ENCODE results near the gene DDI1. TPM values are rescaled to one million over a fixed set of nuclear protein-coding genes. Genes with fewer than 3 reads are reported as not detected.
"Not testable (repeated sequence)": the region's sequence is repeated elsewhere in the genome, so short reads cannot be mapped to it uniquely, and the experiment has no call there.

The DDI1 gene
- total RNA-seq, 2 donors from 2014 or later = not detected

DNA sequence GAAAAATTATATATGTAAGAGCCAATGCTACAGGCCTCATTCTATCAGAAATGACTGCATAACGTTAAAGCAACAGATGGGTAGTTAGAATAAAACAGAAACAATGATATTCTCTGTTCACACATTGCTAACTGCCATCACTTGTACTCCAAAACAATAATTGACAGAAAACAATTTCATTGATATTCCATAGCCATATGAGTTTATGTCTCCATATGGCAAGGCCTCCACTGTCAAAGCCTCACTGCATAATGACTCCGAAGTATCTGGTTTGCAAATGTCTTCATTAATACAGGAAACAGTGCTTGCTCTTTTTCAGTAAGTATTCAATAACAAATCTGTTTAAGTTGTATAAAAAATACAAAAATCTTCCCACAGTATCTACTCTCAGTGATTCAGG is 9.9 kb downstream of the DDI1 start:
- no peaks in the 10 kb centered on the region for H3K9me3 ChIP-seq
- 96% methylated on average over 2 of the region's 2 CpGs for WGBS, 2 donors
- H3K4me3 ChIP-seq = no peak overlapping the region
- no peaks in the 10 kb centered on the region for H3K36me3 ChIP-seq (replicated peaks in 1 of 2; ENCODE audit: insufficient read depth in 1 of 2, low read depth in 2 of 2)
- ATAC-seq (no peak), DNase-seq (no peak)
- intact Hi-C loops (cut with DNase I) = no loop called here
- H3K4me1 ChIP-seq = peaks cover 9% of the 10 kb centered on the region
- no peak for TF ChIP-seq POLR2A (IDR thresholded peaks at IDR 0.05)
- TF ChIP-seq, protein P1, sequence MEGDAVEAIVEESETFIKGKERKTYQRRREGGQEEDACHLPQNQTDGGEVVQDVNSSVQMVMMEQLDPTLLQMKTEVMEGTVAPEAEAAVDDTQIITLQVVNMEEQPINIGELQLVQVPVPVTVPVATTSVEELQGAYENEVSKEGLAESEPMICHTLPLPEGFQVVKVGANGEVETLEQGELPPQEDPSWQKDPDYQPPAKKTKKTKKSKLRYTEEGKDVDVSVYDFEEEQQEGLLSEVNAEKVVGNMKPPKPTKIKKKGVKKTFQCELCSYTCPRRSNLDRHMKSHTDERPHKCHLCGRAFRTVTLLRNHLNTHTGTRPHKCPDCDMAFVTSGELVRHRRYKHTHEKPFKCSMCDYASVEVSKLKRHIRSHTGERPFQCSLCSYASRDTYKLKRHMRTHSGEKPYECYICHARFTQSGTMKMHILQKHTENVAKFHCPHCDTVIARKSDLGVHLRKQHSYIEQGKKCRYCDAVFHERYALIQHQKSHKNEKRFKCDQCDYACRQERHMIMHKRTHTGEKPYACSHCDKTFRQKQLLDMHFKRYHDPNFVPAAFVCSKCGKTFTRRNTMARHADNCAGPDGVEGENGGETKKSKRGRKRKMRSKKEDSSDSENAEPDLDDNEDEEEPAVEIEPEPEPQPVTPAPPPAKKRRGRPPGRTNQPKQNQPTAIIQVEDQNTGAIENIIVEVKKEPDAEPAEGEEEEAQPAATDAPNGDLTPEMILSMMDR (IDR thresholded peaks at IDR 0.05) = no peak
- H3K27ac ChIP-seq = no peak overlapping the region
- H3K27me3 ChIP-seq = no peaks in the 10 kb centered on the region

DNA sequence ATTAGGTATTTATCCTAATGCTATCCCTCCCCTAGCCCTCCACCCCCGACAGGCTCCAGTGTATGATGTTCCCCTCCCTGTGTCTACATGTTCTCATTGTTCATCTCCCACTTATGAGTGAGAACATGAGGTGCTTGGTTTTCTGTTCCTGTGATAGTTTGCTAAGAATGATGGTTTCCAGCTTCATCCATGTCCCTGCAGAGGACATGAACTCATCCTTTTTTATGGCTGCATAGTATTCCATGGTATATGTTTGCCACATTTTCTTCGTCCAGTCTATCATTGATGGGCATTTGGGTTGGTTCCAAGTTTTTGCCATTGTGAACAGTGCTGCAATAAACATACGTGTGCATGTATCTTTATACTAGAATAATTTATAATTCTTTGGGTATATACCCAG is 10.4 kb downstream of the DDI1 start:
- H3K9me3 ChIP-seq; intact Hi-C loops (cut with DNase I); H3K4me1 ChIP-seq; H3K27ac ChIP-seq; H3K36me3 ChIP-seq (replicated peaks in 1 of 2; ENCODE audit: insufficient read depth in 1 of 2, low read depth in 2 of 2); ATAC-seq; H3K27me3 ChIP-seq; H3K4me3 ChIP-seq; DNase-seq: not testable (repeated sequence)
- WGBS, 2 donors = 90 to 92% methylated on average over 2 to 3 of the region's 3 CpGs

DNA sequence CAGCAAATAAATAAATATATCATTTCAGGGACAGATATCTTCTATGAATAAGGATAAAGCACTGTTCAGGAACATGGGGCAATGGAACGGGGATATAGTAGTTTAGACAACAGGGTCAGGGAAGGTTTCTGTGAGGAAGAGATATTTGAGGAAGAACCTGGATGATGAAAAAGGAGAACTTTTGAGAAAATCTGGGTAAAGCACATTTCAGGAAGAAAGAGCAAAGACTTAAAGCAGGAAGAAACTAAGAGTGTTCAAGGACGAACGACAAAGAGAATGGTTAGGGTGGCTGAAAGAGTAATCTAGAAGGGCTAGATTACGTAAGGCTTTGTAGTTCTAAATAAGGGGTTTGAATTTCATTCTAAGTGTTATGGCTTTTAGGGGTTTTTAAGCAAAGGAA is 12.7 kb downstream of the DDI1 start:
- no peak for ATAC-seq
- no peak for DNase-seq
- no peaks in the 10 kb centered on the region for H3K9me3 ChIP-seq
- no peaks in the 10 kb centered on the region for H3K36me3 ChIP-seq (replicated peaks in 1 of 2; ENCODE audit: insufficient read depth in 1 of 2, low read depth in 2 of 2)
- no peak overlapping the region for H3K27ac ChIP-seq
- intact Hi-C loops (cut with DNase I) = no loop called here
- no peak overlapping the region for H3K4me3 ChIP-seq
- no peaks in the 10 kb centered on the region for H3K4me1 ChIP-seq
- no peak for TF ChIP-seq POLR2A (IDR thresholded peaks at IDR 0.05)
- TF ChIP-seq, protein P1 (IDR thresholded peaks at IDR 0.05) = no peak
- no peaks in the 10 kb centered on the region for H3K27me3 ChIP-seq
- WGBS, 2 donors = 73 to 90% methylated on average over 4 of the region's 4 CpGs

DNA sequence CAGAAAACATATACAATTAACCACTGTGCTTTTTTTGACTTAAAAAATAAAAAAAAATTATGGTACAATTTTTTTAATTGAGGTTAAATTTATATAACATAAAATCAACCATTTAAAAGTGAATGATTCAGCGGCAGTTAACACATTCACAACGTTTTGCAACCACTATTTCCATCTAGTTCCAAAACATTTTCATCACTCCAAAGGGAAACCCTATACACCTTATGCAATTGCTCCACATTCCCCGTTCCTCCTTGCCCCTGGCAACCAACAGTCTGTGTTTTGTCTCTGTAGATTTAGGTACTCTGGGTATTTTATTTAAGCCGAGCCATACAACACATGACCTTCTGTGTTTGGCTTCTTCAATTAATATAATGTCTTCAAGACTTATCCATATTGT is 15.3 kb downstream of the DDI1 start:
- no peaks in the 10 kb centered on the region for H3K9me3 ChIP-seq
- DNase-seq = no peak
- no peaks in the 10 kb centered on the region for H3K36me3 ChIP-seq (replicated peaks in 1 of 2; ENCODE audit: insufficient read depth in 1 of 2, low read depth in 2 of 2)
- WGBS, 2 donors = 87% methylated on average over 4 of the region's 4 CpGs
- H3K27ac ChIP-seq = no peak overlapping the region
- H3K27me3 ChIP-seq = no peaks in the 10 kb centered on the region
- intact Hi-C loops (cut with DNase I) = no loop called here
- peaks cover 12% of the 10 kb centered on the region for H3K4me1 ChIP-seq
- ATAC-seq = no peak
- TF ChIP-seq, protein P1 (IDR thresholded peaks at IDR 0.05) = no peak
- no peak for TF ChIP-seq POLR2A (IDR thresholded peaks at IDR 0.05)
- H3K4me3 ChIP-seq = no peak overlapping the region

DNA sequence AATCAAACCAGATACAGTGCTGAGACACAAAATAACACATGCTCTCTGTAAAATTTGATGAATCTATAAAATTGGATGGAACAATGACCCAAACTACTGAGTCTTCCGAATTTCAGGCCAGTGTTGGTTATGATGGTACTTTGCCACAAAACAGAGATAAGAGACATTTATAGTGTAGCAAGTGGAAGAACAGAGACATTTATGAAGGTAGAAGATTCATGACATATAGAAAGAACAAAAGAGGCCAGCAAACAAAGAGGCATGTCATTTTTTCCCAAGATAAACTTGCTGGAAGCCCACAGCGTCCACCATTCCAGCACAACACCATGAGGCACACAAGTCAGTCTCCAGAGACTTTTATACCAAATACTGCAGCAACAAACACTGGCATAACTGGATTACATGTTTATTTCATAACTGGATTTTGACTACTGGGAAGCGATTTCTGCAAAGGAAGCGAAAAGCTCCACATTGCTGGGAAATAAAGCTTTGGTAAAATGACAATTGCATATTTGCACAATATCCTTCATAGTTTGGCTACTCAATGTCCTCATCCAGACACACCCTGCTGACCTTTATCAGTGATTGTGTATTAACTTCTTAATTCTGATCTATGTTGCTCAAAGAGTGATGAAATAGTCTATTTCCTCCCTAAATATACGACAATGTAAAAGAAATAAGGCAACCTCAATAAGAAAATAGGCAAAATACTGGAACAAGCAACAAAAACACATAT is 17.5 kb downstream of the DDI1 start:
- no peak for DNase-seq
- no peak overlapping the region for H3K4me3 ChIP-seq
- H3K27me3 ChIP-seq = no peaks in the 10 kb centered on the region
- no peak for ATAC-seq
- H3K27ac ChIP-seq = no peak overlapping the region
- H3K4me1 ChIP-seq = peaks cover 12% of the 10 kb centered on the region
- no peaks in the 10 kb centered on the region for H3K36me3 ChIP-seq (replicated peaks in 1 of 2; ENCODE audit: insufficient read depth in 1 of 2, low read depth in 2 of 2)
- WGBS, 2 donors = 73 to 78% methylated on average over 5 of the region's 5 CpGs
- intact Hi-C loops (cut with DNase I) = no loop called here
- TF ChIP-seq, protein P1 (IDR thresholded peaks at IDR 0.05) = no peak
- TF ChIP-seq POLR2A (IDR thresholded peaks at IDR 0.05) = no peak
- no peaks in the 10 kb centered on the region for H3K9me3 ChIP-seq
